Ovary (tissue), 3 donors: ENCODE data around the gene C1orf141.

Experiments used
- EP300 ChIP-seq: sonication (generic); formaldehyde crosslinking; IDR thresholded peaks from one replicate; pipeline ENCODE4 v1.6.1; 2017; ENCODE audit warnings: antibody characterized with exemption
- POLR2A ChIP-seq: fragments of 450-650 bp; IDR thresholded peaks from one replicate; pipeline ENCODE4 v1.6.1; 2017; ENCODE audit warnings: antibody characterized with exemption, mild to moderate bottlenecking, moderate library complexity
- TF ChIP-seq, protein P1 (sequence below), 3 donors: fragments of 450-650 bp in 2 of 3; fragments of 200-600 bp in 1 of 3; IDR thresholded peaks; one replicate each; pipeline versions ENCODE4 v1.5.1 to v1.8.0; 2016 to 2022; ENCODE audit warnings: antibody characterized with exemption in 3 of 3, mild to moderate bottlenecking in 1 of 3
- donor health status: DM: no; HTN: no; CAD: no.

DNA sequence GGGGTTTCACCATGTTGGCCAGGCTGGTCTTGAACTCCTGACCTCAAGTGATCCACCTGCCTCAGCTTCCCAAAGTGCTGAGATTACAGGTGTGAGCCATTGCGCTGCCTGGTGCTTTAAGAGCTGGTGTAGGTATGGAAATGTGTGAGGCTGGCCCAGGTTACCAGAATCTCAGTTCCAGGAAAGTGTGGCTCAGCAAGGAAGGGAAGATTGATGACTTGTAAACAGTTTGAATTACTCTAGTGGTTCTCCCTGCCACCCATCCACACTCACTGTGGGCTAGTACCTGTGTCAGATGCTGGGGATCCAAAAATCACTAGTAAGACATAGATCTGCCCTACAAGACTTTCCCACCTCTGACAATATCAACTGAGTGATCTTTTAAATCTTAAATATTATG lies 46.3 kb downstream of the C1orf141 start:
- TF ChIP-seq, protein P1, sequence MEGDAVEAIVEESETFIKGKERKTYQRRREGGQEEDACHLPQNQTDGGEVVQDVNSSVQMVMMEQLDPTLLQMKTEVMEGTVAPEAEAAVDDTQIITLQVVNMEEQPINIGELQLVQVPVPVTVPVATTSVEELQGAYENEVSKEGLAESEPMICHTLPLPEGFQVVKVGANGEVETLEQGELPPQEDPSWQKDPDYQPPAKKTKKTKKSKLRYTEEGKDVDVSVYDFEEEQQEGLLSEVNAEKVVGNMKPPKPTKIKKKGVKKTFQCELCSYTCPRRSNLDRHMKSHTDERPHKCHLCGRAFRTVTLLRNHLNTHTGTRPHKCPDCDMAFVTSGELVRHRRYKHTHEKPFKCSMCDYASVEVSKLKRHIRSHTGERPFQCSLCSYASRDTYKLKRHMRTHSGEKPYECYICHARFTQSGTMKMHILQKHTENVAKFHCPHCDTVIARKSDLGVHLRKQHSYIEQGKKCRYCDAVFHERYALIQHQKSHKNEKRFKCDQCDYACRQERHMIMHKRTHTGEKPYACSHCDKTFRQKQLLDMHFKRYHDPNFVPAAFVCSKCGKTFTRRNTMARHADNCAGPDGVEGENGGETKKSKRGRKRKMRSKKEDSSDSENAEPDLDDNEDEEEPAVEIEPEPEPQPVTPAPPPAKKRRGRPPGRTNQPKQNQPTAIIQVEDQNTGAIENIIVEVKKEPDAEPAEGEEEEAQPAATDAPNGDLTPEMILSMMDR (IDR thresholded peaks at IDR 0.05): no peak
- no peak for TF ChIP-seq POLR2A
- TF ChIP-seq EP300: no peak
